Measurements from ENCODE around the gene GNAQ.
"Not testable (repeated sequence)": the region's sequence is repeated elsewhere in the genome, so short reads cannot be mapped to it uniquely, and the experiment has no call there.

GNAQ gene

DNA sequence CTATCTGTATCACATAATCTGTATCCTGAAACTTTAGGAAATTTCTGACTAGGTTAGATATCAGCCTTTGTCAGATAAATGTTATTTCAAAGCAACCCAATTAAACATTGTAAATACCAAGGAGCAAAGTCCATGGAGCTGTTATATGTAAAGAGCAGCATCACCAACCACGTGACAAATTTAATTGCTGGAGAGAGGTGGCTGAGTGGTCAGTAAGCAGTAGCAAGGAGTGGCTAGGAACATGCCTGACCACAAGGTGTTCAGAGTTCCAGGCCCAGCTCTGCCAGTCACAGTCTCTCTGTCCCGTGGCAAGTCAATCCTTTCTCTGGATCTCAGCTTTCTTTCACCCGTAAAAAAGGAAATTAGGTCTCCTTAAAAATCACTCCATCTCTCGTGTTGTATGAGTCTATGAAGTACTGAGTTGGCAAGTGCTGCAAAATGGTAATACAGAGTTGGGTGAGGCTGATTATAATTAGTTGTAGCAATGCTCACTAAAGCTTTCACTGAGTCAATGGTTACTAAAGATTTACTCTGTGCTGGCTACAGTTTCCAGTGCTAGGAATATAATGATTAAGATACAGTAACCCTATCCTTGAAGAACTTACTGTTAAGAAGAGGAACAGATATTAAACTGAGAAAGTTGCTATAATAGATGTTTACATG, 166.1 kb downstream of the GNAQ start:
- no peak for DNase-seq

DNA sequence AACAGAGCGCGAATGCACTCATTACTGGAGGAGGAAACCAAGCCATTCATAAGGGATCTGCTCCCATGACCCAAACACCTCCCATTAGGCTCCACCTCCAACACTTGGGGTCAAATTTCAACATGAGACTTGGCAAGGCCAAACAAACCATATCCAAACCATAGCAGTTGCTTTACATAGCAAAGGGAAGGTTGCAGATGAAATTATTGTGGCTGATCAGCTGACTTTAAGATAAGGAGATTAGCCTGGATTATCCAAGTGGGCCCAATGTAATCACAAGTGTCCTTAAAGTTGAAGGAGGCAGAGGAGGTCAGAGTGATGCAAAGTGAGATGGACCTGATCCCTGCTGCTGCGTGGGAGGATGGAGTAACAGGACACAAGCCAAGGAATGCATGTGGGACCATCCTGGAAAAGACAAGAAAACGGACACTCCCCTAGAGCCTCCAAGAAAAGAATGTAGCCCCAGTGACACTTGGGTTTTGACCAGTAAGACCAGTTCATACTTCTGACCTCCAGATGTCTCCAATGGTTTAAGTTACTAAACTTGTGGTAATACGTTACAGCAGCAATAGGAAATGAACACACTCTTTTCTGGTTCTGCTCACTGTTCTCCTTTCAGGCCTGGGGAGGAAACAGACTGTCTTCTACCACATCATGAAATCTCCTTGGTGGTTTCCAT, 167.3 kb downstream of the GNAQ start:
- no peak for DNase-seq

DNA sequence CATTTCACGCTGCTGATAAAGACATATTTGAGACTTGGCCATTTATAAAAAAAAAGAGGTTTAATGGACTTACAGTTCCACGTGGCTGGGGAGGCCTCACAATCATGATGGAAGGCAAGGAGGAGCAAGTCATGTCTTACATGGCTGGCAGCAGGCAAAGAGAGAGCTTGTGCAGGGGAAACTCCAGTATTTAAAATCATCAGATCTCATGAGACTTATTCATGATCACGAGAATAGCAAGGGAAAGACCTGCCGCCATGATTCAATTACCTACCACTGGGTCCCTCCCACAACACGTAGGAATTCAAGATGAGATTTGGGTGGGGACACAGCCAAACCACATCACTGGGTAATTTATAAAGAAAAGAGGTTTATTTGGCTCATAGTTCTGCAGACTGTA, 168.0 kb downstream of the GNAQ start:
- not testable (repeated sequence) for DNase-seq

DNA sequence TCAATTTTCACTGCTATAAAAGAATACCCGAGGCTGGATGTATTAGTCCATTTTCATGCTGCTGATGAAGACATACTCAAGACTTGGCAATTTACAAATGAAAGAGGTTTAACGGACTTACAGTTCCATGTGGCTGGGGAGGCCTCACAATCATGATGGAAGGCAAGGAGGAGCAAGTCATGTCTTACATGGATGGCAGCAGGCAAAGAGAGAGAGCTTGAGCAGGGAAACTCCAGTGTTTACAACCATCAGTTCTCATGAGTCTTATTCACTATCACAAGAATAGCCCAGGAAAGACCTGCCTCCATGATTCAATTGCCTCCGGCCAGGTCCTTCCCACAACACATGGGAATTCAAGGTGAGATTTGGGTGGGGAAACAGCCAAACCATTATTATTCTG, 170.7 kb downstream of the GNAQ start:
- not testable (repeated sequence) for DNase-seq

DNA sequence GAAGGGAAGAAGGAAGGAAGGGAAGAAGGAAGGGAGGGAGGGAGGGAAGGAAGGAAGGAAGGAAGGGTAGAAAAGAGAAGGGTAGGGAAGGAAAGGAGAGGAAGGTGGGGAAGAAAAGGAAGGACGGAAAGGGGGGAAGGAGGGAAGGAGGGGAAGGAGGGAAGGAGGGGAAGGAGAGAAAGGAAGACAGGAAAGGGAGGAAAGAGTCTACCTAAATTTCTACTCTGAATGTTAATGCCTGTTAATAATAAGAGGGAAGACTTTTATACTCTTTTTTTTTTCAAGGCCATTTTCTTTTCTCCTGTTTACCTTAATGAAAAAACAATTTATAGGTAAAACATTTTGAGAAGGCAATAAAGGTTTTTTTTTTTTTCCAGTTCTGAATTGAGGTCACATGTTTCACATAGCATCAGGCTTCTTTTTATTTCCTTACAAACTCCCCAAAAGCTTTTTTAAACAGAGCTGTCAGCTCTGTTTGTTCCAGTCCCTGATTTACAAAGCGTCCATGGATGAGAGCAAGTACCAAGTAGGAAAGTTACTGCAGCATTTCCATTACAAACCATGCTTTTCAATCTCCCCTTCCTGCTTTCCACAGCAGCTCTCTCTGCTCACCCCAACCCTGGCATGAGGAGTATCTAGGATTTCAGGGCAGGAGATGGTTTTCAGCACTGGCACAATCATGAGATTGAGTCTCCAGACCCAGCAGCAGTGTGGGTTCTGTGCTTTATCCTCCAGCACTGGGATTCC, 173.9 kb downstream of the GNAQ start:
- no peak for DNase-seq

DNA sequence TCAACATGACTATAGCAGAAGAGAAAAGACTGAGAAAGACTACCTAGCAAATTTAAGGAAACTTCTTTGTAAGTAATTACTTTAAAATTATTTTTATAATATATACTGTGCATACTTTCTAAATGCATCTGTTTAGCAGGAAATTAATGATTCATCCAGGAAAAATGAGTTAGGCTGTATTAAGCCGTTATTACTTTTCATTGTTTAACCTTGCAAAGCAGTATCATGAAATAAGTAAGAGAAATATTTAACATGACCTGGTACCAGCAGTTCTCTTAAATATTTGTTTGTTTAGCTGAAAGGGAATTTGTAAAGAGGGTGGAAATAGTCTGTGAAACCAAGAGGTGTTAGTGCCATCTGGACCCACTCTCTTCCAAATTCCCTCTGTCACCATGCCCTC, 175.0 kb downstream of the GNAQ start:
- DNase-seq = no peak

DNA sequence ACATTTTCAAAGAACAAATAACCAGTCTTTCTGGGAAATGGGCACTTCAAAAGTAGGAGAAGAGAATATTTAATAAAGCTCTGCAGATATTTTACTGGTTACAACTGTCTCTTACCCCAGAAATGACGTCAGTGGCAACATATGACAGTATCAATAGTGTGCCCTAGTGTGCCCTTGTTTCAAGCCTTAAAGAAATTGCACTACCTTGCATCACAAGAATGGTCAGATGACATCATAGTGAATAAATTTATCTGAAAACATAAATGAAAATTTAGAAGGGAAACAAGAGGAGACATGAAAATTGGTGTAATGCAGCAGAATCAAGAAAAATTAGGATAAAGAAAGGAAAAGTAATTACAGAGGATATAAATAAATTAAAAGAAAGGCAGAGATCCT, 176.7 kb downstream of the GNAQ start:
- no peak for DNase-seq

GRCh38 chr9:77854258-77854915, 177.2 kb downstream of the GNAQ start:
- no peak for DNase-seq

- no peak for DNase-seq
Measured at GRCh38 chr9:77853716-77854115, 177.9 kb downstream of the GNAQ start.

- DNase-seq = no peak
Measured at GRCh38 chr9:77851882-77852595, 179.6 kb downstream of the GNAQ start.

GRCh38 chr9:77848897-77849296, 182.7 kb downstream of the GNAQ start:
- no peak for DNase-seq

- DNase-seq = no peak
Measured at GRCh38 chr9:77848404-77848803, 183.2 kb downstream of the GNAQ start.

DNA sequence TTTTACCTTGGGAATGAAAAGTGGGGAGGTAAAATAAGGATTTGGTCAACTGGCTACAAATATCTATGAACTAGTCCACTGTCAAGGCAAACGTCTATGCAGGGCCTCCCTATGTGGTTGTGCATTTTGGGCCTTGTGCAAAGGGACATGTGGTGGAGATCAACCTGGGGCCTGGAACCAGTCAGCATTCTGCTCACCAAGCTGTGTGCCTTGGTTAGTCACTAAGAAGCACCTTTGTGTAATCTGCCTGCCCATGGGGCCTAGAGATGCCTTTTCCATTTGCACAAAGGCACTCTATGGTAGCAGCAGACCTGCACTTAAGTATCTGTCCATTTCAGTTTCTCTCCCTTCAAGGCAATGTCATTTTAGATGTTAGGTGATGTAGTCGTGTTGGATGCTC, 184.0 kb downstream of the GNAQ start:
- no peak for DNase-seq

DNA sequence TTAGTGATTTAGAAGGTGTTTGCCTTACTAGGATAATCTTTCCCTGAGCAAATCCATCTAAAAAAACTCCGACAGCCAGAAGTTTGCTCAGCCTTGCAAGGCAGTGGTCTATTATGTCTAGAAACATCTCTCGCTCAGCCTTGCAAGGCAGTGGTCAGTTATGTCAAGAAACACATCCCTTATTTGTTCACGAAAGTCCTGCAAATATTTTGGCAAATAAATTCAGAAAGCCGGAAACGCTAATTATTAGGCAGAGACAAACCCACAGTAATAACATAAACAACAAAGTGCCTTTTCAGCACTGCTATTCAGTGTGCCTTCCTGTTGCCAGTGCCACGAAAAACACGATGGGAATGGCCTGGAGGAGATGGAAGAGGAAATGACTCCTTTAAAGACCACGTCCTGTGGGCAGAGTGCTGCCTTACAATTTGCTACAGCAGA, 184.5 kb downstream of the GNAQ start:
- DNase-seq = no peak

GRCh38 chr9:77844415-77844814, 187.2 kb downstream of the GNAQ start:
- no peak for DNase-seq

- no peak for DNase-seq
Measured at GRCh38 chr9:77843871-77844155, 187.8 kb downstream of the GNAQ start.

GRCh38 chr9:77843076-77843870, 188.3 kb downstream of the GNAQ start:
- no peak for DNase-seq

GRCh38 chr9:77841739-77842386, 189.7 kb downstream of the GNAQ start:
- no peak for DNase-seq

GRCh38 chr9:77839459-77840140, 192.0 kb downstream of the GNAQ start:
- no peak for DNase-seq

GRCh38 chr9:77838986-77839385, 192.6 kb downstream of the GNAQ start:
- no peak for DNase-seq

- no peak for DNase-seq
Measured at GRCh38 chr9:77834898-77835488, 196.6 kb downstream of the GNAQ start.
